Activated CD4-positive, alpha-beta T cell treated with anti-CD3 and anti-CD28 coated beads for 36 hours (primary cell): ENCODE data around the gene EPS8L3. TPM values are rescaled to one million over a fixed set of nuclear protein-coding genes. Genes with fewer than 3 reads are reported as not detected.

Experiments
- ATAC-seq: fragments of 200-7000 bp; cut with Tn5 transposase; one replicate; pipeline ENCODE4 v1.10.0; 2021; ENCODE audit warnings: mild to moderate bottlenecking, moderate library complexity
- CTCF ChIA-PET: fragments of 350-600 bp; sonication (Branson Sonifier 250); formaldehyde crosslinking; loops from one replicate; lab custom pipeline; 2021; ENCODE audit warnings: antibody characterized with exemption; lab: Charles Lee
- POLR2A ChIA-PET: fragments of 350-600 bp; sonication (Branson Sonifier 250); formaldehyde crosslinking; loops from one replicate; lab custom pipeline; 2021; ENCODE audit warnings: antibody characterized with exemption, inconsistent platforms; lab: Charles Lee
- DNase-seq: peaks from one replicate; pipeline ENCODE4 v3.0.0-alpha.2; 2020
- H3K27ac Mint-ChIP-seq: one replicate; pipeline ENCODE4 v1.8.0; 2021; ENCODE audit warnings: mixed read lengths
- H3K27me3 Mint-ChIP-seq: one replicate; pipeline ENCODE4 v1.8.0; 2021; ENCODE audit warnings: mixed read lengths
- H3K36me3 Mint-ChIP-seq: one replicate; pipeline ENCODE4 v1.8.0; 2021; ENCODE audit warnings: low read depth, mixed read lengths
- H3K4me1 Mint-ChIP-seq: one replicate; pipeline ENCODE4 v1.8.0; 2021; ENCODE audit warnings: mixed read lengths
- H3K4me3 Mint-ChIP-seq: one replicate; pipeline ENCODE4 v1.8.0; 2021; ENCODE audit warnings: mild to moderate bottlenecking, moderate library complexity, mixed read lengths
- H3K9me3 Mint-ChIP-seq: one replicate; pipeline ENCODE4 v1.8.0; 2021; ENCODE audit warnings: low read depth, mixed read lengths
- intact Hi-C, 2 experiments: fragments of 100-400 bp; cut with DNase I in 1 of 2; cut with micrococcal nuclease in 1 of 2; formaldehyde crosslinking; loops; one replicate each; pipeline versions ENCODE4 v1.14.2 to v1.15.1; 2022 to 2024; cut with DNase I, micrococcal nuclease
- total RNA-seq, 2 experiments: library from RNA; stranded (reverse); gene quantifications; one replicate each; pipeline ENCODE4 v1.2.3, GENCODE V29; 2021

Gene EPS8L3
- total RNA-seq, 2 experiments from 2014 or later, result not detected

DNA sequence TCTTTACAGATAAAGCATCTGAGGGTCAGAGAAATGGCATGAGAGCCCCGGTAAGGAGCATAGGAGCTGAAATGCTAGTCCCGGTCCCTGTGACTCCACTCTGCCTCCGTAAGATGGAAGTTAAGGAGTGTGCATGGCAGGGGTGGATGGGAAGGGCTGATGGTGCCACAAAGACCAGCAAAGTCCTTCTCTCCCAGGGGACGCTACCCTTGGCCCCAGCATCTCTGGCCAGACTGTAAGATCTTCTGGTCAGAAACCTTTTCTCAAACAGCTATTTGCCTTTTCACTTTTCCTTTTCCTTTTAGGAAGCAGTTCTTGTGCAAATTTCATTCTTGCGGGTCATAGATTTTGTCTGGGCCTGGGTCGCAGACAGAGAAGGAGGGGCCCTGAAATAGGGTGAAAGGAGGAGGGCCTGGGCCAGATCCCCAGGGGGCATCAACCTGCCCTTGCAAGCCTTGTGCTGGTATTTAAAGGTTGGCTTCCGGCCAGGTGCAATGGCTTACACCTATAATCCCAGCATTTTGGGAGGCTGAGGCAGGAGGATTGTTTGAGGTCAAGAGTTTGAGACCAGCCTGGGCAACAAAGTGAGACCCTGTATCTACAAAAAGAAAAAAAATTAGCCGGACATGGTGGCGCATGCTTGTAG is 14.4 kb upstream of the EPS8L3 start:
- intact Hi-C loops, result loop anchor here (1.0 to 2.0 kb wide), 3 partner anchors 129 to 206 kb away; partner anchors contain the start of gene AHCYL1 (in 1 of the 2)
- ATAC-seq, result no peak
- no peak overlapping the region for H3K4me3 Mint-ChIP-seq
- H3K27ac Mint-ChIP-seq, result no peak overlapping the region
- DNase-seq, result no peak
- H3K4me1 Mint-ChIP-seq, result no peaks in the 10 kb centered on the region
- H3K9me3 Mint-ChIP-seq, result no peaks in the 10 kb centered on the region
- POLR2A ChIA-PET, result interaction anchor here (0.6 kb wide), 1 partner anchor 206 kb away, joined by 3 read pairs; no protein-coding TSS in a partner anchor
- H3K36me3 Mint-ChIP-seq, result no peaks in the 10 kb centered on the region
- H3K27me3 Mint-ChIP-seq, result no peaks in the 10 kb centered on the region
- CTCF ChIA-PET, result interaction anchor here (0.7 to 26.0 kb wide), 19 partner anchors 14 to 351 kb away, joined by 3 to 499 read pairs (median 6); partner anchors contain the start of gene AHCYL1

DNA sequence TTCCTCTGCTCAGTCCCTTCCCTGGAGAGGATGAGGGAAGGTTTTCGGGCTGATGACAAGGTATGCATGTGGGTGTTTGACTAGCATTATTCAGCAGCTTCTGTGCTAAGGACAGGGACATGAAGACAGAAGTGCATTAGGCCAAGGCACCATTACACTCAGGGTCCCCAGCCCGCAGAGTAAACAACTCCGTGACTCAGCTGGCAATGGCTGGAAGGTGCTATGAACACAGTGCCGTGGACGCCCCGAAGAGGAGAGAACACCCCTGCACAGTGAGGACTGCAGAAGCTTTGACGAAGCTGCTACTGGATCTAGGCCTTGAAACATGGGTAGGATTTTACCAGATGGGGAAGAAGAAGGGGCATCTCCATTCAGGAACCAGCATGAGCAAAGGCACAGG is 13.7 kb upstream of the EPS8L3 start:
- intact Hi-C loops, result loop anchor here (1.0 to 2.0 kb wide), 3 partner anchors 129 to 207 kb away; partner anchors contain the start of gene AHCYL1 (in 1 of the 2)
- no peaks in the 10 kb centered on the region for H3K9me3 Mint-ChIP-seq
- H3K4me3 Mint-ChIP-seq, result no peak overlapping the region
- H3K27me3 Mint-ChIP-seq, result no peaks in the 10 kb centered on the region
- no peak for DNase-seq
- no peak overlapping the region for H3K27ac Mint-ChIP-seq
- POLR2A ChIA-PET, result interaction anchor here (0.6 to 1.5 kb wide), 3 partner anchors 124 to 207 kb away, joined by 3 to 6 read pairs (median 3); partner anchors contain the start of gene AHCYL1
- ATAC-seq, result no peak
- no peaks in the 10 kb centered on the region for H3K36me3 Mint-ChIP-seq
- no peaks in the 10 kb centered on the region for H3K4me1 Mint-ChIP-seq
- CTCF ChIA-PET, result interaction anchor here (0.6 to 26.0 kb wide), 45 partner anchors 11 to 254 kb away, joined by 3 to 499 read pairs (median 4); partner anchors contain the start of genes AHCYL1, CSF1, EPS8L3 and GPR61

DNA sequence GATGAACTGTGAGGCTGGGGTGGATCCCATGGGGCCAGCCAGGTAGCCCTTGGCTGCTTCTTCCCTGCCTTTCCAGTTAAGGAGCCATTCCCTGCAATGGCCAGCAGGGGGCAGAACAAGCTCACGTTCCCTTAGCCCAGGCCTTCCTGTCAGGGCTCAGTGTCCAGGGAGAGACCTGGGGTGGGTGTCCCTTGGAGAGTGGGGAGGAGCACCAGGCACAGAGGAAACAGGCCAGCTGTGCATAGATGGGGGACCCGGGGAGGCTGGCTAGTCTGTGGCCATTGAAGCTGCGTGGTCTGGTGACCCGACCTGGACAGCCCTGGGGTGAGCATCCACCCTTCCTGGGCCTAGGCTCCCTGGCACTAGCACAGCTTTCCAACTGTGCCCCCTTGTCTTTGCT is 13.2 kb upstream of the EPS8L3 start:
- H3K36me3 Mint-ChIP-seq, result no peaks in the 10 kb centered on the region
- ATAC-seq, result peak; percentile 89
- DNase-seq, result peak; percentile 88
- H3K9me3 Mint-ChIP-seq, result no peaks in the 10 kb centered on the region
- H3K27me3 Mint-ChIP-seq, result no peaks in the 10 kb centered on the region
- POLR2A ChIA-PET, result interaction anchor here (0.6 to 1.5 kb wide), 3 partner anchors 124 to 311 kb away, joined by 3 to 6 read pairs (median 3); partner anchors contain the start of gene AHCYL1
- intact Hi-C loops, result loop anchor here (1.0 to 2.0 kb wide), 4 partner anchors 130 to 234 kb away; partner anchors contain the start of gene AHCYL1 (in 2 of the 2)
- CTCF ChIA-PET, result interaction anchor here (0.6 to 26.0 kb wide), 45 partner anchors 11 to 254 kb away, joined by 3 to 499 read pairs (median 4); partner anchors contain the start of genes AHCYL1, CSF1, EPS8L3 and GPR61
- no peak overlapping the region for H3K4me3 Mint-ChIP-seq
- peak overlapping the region; percentile 27 for H3K27ac Mint-ChIP-seq
- H3K4me1 Mint-ChIP-seq, result no peaks in the 10 kb centered on the region

DNA sequence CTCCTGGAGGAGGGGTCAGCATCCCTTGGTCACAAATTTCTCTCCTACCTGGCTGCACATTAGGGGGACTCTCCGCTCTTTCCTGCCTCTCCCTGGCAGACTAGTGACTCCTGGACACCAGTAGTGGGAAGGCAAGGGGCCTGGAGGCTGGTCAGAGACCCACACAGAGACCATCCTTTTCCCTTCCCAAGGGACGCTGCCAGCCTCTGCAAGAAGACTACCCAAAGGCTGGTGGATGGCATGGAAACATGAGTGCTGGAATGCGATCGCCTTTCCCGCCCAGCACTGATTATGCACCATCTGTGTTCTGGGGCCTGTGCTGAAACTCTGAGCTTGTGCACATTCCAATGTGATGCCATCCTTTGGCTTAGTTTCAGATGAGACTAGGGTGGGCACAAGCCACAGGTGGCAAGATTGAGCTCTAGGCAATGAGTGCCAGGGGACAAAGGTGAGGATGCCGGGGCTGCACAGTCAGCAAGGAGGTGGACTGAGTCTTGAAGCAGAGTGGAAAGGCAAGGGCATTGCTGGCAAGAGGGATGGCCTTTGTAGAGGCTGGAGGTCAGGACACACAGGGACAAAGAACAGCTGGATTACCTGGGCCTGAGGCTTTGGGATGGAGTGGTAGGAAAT is 12.6 kb upstream of the EPS8L3 start:
- no peak for DNase-seq
- POLR2A ChIA-PET, result interaction anchor here (0.6 to 1.5 kb wide), 2 partner anchors 208 to 312 kb away, joined by 3 to 6 read pairs; partner anchors contain the start of gene AHCYL1
- Mint-ChIP-seq H3K4me3 (no peak overlapping the region), H3K36me3 (no peaks in the 10 kb centered on the region), H3K4me1 (no peaks in the 10 kb centered on the region), H3K27ac (peak overlapping the region; percentile 27), H3K9me3 (no peaks in the 10 kb centered on the region), H3K27me3 (no peaks in the 10 kb centered on the region)
- ATAC-seq, result no peak
- intact Hi-C loops, result loop anchor here (1.0 to 2.0 kb wide), 3 partner anchors 130 to 235 kb away; partner anchors contain the start of gene AHCYL1 (in 1 of the 2)
- CTCF ChIA-PET, result interaction anchor here (0.5 to 26.0 kb wide), 36 partner anchors 11 to 324 kb away, joined by 3 to 499 read pairs (median 4); partner anchors contain the start of genes AHCYL1, CSF1, EPS8L3 and GSTM1

DNA sequence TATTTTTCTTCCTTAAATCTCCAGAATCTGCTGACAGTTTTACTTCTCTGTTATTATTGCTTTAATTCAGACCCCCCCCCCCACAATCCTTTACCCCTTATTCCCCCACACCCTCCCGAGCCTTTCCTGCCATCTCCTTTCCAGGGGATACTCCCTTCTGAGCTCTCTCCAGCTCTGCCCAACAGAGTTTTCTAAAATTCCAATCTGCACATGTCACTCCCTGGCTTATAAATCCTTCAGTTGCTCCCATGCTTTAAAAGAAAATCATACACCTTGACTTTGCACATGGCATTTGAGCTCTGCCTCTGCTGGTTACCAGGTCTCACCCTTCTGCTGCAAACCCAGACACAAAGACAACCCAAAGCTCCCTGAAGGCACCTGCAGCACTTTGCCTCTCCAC is 11.7 kb upstream of the EPS8L3 start:
- Mint-ChIP-seq H3K4me1 (no peaks in the 10 kb centered on the region), H3K27me3 (no peaks in the 10 kb centered on the region), H3K27ac (no peak overlapping the region), H3K9me3 (no peaks in the 10 kb centered on the region), H3K36me3 (no peaks in the 10 kb centered on the region), H3K4me3 (no peak overlapping the region)
- intact Hi-C loops, result no loop called here
- ChIA-PET CTCF (interaction anchor here (0.8 to 26.0 kb wide), 16 partner anchors 10 to 236 kb away, joined by 3 to 499 read pairs (median 6); partner anchors contain the start of genes AHCYL1 and GSTM1), POLR2A (no interaction called here)
- DNase-seq (no peak), ATAC-seq (no peak)

DNA sequence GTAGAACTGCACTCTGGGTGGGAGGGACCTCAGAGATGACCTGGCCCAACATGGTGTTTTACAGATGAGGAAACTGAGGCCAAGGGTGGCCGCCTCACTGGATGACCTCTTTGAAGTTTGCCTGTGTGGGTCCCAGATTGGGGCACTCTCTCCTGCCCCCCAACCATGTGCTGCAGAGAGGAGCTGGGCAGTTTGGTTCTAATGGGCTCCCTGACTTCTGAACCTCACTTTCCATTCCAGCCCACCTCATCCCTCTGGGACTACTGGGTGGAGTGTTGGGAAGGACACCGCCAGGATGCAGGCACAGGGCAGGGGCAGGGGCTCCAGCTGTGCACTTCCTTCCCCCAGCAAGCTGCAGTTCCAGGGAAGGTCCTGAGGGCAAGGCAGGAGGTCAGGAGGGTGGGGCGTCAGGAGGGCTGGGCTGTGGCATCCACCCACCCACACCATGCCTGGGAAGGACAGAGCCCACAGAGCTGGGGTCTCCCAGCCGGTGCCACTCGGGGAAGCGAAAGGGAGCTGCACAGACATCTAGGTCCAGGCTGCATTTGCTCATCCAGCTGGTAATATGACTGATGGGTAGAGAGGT is 10.3 kb upstream of the EPS8L3 start:
- no peaks in the 10 kb centered on the region for H3K27me3 Mint-ChIP-seq
- H3K36me3 Mint-ChIP-seq, result no peaks in the 10 kb centered on the region
- ATAC-seq (no peak), DNase-seq (no peak)
- no peaks in the 10 kb centered on the region for H3K9me3 Mint-ChIP-seq
- no peaks in the 10 kb centered on the region for H3K4me1 Mint-ChIP-seq
- ChIA-PET POLR2A (no interaction called here), CTCF (interaction anchor here (0.6 to 26.0 kb wide), 24 partner anchors 8 to 820 kb away, joined by 3 to 499 read pairs (median 4); partner anchors contain the start of genes AHCYL1, GSTM1 and GSTM4)
- H3K27ac Mint-ChIP-seq, result no peak overlapping the region
- intact Hi-C loops, result loop anchor here (1.0 to 2.0 kb wide), 4 partner anchors 131 to 237 kb away; no protein-coding TSS in a partner anchor
- no peak overlapping the region for H3K4me3 Mint-ChIP-seq

DNA sequence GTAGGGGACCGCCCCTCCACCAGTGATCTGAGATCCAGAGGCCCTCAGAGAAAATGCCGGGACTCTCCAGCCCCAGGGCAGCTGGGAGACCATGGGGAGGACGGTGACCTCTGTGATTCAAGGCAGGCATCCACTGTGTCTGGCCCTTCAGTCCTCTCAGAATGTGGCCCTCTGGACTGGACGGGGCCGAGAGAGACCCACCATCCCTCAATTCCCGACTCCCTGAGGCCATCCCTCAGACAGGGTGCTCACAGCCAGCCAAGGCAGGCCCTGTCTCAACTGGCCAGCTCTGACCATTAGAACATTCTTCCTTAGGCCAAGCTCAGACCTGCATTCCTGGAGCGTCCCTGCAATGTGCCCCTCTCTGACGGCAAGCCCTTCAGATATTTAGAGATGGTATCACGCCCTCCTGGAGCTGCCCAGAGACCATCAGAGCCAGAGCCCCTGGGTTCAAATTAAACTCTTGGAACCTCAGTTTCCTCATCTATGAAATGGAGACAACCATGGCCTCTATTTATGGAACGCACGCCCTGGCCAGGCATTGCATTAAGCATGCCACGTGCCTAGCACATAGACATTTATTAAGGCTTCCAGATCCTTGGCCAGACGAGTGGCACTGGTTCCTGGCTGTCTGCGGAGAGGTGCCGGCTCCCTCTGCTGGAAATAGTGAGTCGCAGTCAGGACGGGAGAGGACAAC is 9.6 kb upstream of the EPS8L3 start:
- Mint-ChIP-seq H3K4me3 (no peak overlapping the region), H3K9me3 (no peaks in the 10 kb centered on the region), H3K27me3 (no peaks in the 10 kb centered on the region), H3K36me3 (no peaks in the 10 kb centered on the region), H3K27ac (no peak overlapping the region), H3K4me1 (no peaks in the 10 kb centered on the region)
- CTCF ChIA-PET, result interaction anchor here (0.6 to 26.0 kb wide), 16 partner anchors 12 to 821 kb away, joined by 3 to 499 read pairs (median 4); partner anchors contain the start of genes AHCYL1 and GNAI3
- POLR2A ChIA-PET, result no interaction called here
- ATAC-seq, result peak; percentile 88
- intact Hi-C loops, result loop anchor here (1.0 to 2.0 kb wide), 4 partner anchors 130 to 238 kb away; no protein-coding TSS in a partner anchor
- peak; percentile 85 for DNase-seq

DNA sequence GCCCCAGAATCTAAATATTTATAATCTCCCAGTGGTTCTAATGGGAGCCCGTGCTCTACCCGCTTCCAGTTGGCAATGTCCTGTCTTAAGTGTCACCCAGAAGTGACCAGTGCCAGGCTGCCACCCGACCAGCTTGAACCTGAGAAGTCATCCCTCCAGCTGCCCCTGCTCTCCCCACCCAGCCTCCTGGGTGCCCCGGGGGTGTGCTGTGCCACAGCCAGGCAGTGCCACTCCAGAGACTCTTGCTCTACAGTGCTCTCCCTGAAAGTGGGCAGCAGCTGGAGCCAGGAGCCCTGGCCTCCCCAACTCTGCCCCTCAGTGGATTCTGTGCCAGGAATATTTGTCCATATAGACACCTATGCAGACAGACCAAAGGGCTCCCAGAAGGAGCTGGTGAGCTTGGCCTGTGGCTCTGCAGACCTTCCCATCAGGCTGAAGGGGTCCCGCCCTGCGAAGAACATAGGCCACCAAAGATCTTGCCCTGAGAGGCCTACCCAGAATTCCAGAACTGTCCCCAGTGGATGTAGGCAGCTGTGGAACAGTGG is 9.0 kb upstream of the EPS8L3 start:
- CTCF ChIA-PET, result interaction anchor here (0.7 to 26.0 kb wide), 14 partner anchors 8 to 257 kb away, joined by 3 to 499 read pairs (median 4); partner anchors contain the start of genes AHCYL1 and GNAI3
- DNase-seq (no peak), ATAC-seq (no peak)
- POLR2A ChIA-PET, result interaction anchor here (0.7 kb wide), 1 partner anchor 822 kb away, joined by 6 read pairs; no protein-coding TSS in a partner anchor
- no peak overlapping the region for H3K4me3 Mint-ChIP-seq
- no peaks in the 10 kb centered on the region for H3K4me1 Mint-ChIP-seq
- no peak overlapping the region for H3K27ac Mint-ChIP-seq
- intact Hi-C loops, result loop anchor here (1.0 to 2.0 kb wide), 4 partner anchors 129 to 239 kb away; no protein-coding TSS in a partner anchor
- no peaks in the 10 kb centered on the region for H3K36me3 Mint-ChIP-seq
- no peaks in the 10 kb centered on the region for H3K9me3 Mint-ChIP-seq
- H3K27me3 Mint-ChIP-seq, result no peaks in the 10 kb centered on the region

DNA sequence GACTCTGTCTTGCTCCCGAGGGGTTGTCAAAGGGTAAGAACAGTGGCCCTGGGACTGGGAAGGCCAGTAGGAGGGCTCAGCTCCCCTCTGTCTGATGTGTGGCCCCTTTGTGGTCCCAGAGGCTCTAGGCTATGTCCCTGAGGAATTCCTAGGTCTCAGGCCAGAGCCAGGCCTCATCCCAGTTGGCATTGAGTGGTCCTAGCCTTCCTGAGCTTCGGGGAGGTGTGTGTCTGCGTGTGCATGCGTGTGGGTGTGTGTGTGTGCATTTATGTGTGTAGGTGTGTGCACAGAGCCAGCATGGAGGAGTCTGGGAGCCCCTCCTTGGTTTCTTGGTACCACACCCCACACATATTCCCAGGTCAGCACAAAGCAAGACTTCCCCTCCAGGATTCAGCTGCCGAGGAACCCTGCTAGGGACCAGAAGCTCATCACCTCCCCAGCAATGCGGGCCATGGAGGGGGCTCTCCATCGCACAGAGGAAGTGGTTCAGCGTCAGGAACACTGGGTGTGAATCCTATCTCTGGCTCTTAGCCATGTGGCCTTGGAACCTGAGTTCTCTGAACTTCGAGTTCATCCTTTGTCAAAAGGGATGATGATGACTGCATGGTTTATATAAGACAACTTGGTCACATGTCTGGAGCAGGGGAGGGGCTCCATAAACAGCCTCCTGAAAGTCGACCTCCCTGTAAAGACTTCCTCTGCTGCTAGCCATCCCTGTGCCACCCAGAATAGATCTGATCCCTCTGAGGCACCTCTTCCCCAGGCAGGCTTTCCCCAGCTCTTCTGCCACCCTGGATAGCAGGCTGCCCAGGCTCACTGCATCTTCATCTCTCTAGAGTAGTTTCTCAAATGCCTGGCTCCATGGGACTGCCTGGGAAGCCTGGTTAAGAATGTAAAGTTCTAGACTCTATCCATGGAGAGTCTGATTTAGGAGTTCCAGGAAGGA is 8.3 kb upstream of the EPS8L3 start:
- intact Hi-C loops, result loop anchor here in 1 of 2 experiments (2.0 kb wide), 1 partner anchor 129 kb away; no protein-coding TSS in a partner anchor
- no peak overlapping the region for H3K27ac Mint-ChIP-seq
- H3K9me3 Mint-ChIP-seq, result no peaks in the 10 kb centered on the region
- H3K36me3 Mint-ChIP-seq, result no peaks in the 10 kb centered on the region
- ATAC-seq, result no peak
- POLR2A ChIA-PET, result interaction anchor here (0.7 kb wide), 1 partner anchor 822 kb away, joined by 6 read pairs; no protein-coding TSS in a partner anchor
- CTCF ChIA-PET, result interaction anchor here (0.5 to 26.0 kb wide), 15 partner anchors 9 to 378 kb away, joined by 3 to 499 read pairs (median 3); partner anchors contain the start of genes AHCYL1 and GNAI3
- no peaks in the 10 kb centered on the region for H3K27me3 Mint-ChIP-seq
- no peak overlapping the region for H3K4me3 Mint-ChIP-seq
- no peak for DNase-seq
- H3K4me1 Mint-ChIP-seq, result no peaks in the 10 kb centered on the region
